Astrocyte (in vitro differentiated cells and primary cell): Measurements from ENCODE around the gene CDHR1. TPM values are rescaled to one million over a fixed set of nuclear protein-coding genes. Genes with fewer than 3 reads are reported as not detected.

Experiments
- DNase-seq: peaks from one replicate; pipeline ENCODE4 v3.0.0-alpha.2; 2010; ENCODE audit warnings: low read depth
- FAIRE-seq: peaks from 2 replicates; lab custom pipeline; 2011; peaks lifted over from hg19 to GRCh38; lab: Jason Lieb, UNC
- H2AFZ ChIP-seq: 2 replicates; pipeline ENCODE4 v1.6.0; 2012; ENCODE audit warnings: low read depth, low read length, inconsistent platforms
- H3K27ac ChIP-seq: 2 replicates; pipeline ENCODE4 v1.5.1; 2011; ENCODE audit warnings: low read depth, low read length, inconsistent platforms
- H3K27me3 ChIP-seq: 2 replicates; pipeline ENCODE4 v1.6.0; 2011; ENCODE audit warnings: low read length, inconsistent platforms; ENCODE audit not compliant: insufficient read depth
- H3K36me3 ChIP-seq: 2 replicates; pipeline ENCODE4 v1.5.1; 2011; ENCODE audit warnings: low read length, inconsistent platforms; ENCODE audit not compliant: insufficient read depth
- H3K4me1 ChIP-seq: 2 replicates; pipeline ENCODE4 v1.5.1; 2011; ENCODE audit warnings: low read length, inconsistent platforms; ENCODE audit not compliant: insufficient read depth
- H3K4me2 ChIP-seq: 2 replicates; pipeline ENCODE4 v1.6.0; 2012; ENCODE audit warnings: low read length, inconsistent platforms
- H3K4me3 ChIP-seq: 2 replicates; pipeline ENCODE4 v1.5.1; 2011; ENCODE audit warnings: low read depth, mild to moderate bottlenecking, low read length, inconsistent platforms; ENCODE audit not compliant: insufficient read depth
- H3K79me2 ChIP-seq: 2 replicates; pipeline ENCODE4 v1.6.0; 2012; ENCODE audit warnings: mild to moderate bottlenecking, low read length, inconsistent platforms; ENCODE audit not compliant: insufficient read depth
- H3K9ac ChIP-seq: 2 replicates; pipeline ENCODE4 v1.6.0; 2012; ENCODE audit warnings: mild to moderate bottlenecking, low read length, inconsistent platforms
- H3K9me3 ChIP-seq: 2 replicates; pipeline ENCODE4 v1.5.1; 2012; ENCODE audit warnings: low read depth, mild to moderate bottlenecking, low read length, inconsistent platforms; ENCODE audit not compliant: insufficient read depth
- H4K20me1 ChIP-seq: 2 replicates; pipeline ENCODE4 v1.6.0; 2012; ENCODE audit warnings: low read length, inconsistent platforms; ENCODE audit not compliant: insufficient read depth
- H3K27ac Mint-ChIP-seq: one replicate; pipeline ENCODE4 v1.8.0; 2021; ENCODE audit warnings: mild to moderate bottlenecking, mixed read lengths; ENCODE audit not compliant: unreplicated experiment
- H3K27me3 Mint-ChIP-seq: one replicate; pipeline ENCODE4 v1.8.0; 2021; ENCODE audit warnings: low read depth, mixed read lengths; ENCODE audit not compliant: unreplicated experiment
- H3K36me3 Mint-ChIP-seq: one replicate; pipeline ENCODE4 v1.8.0; 2021; ENCODE audit warnings: low read depth, mixed read lengths; ENCODE audit not compliant: unreplicated experiment
- H3K4me1 Mint-ChIP-seq: one replicate; pipeline ENCODE4 v1.8.0; 2021; ENCODE audit warnings: low read depth, mixed read lengths; ENCODE audit not compliant: unreplicated experiment
- H3K4me3 Mint-ChIP-seq: one replicate; pipeline ENCODE4 v1.8.0; 2021; ENCODE audit warnings: mild to moderate bottlenecking, moderate library complexity, mixed read lengths; ENCODE audit not compliant: unreplicated experiment
- H3K9me3 Mint-ChIP-seq: one replicate; pipeline ENCODE4 v1.8.0; 2021; ENCODE audit warnings: mild to moderate bottlenecking, mixed read lengths; ENCODE audit not compliant: unreplicated experiment
- EZH2 ChIP-seq: IDR thresholded peaks from 2 replicates; pipeline ENCODE4 v1.6.1; 2012; ENCODE audit warnings: mild to moderate bottlenecking, low read length, inconsistent platforms; ENCODE audit not compliant: insufficient read depth
- total RNA-seq: library from RNA; stranded (reverse); gene quantifications from 2 replicates; pipeline ENCODE4 v1.2.1, GENCODE V29; 2021
- TF ChIP-seq, protein P1 (sequence below): IDR thresholded peaks from 2 replicates; pipeline ENCODE4 v1.5.1; 2011; ENCODE audit warnings: low read depth, mild to moderate bottlenecking, inconsistent platforms, low read length, moderate library complexity; ENCODE audit not compliant: insufficient read depth

Gene CDHR1
- total RNA-seq, 1 donor from 2014 or later: 0.75 TPM

DNA sequence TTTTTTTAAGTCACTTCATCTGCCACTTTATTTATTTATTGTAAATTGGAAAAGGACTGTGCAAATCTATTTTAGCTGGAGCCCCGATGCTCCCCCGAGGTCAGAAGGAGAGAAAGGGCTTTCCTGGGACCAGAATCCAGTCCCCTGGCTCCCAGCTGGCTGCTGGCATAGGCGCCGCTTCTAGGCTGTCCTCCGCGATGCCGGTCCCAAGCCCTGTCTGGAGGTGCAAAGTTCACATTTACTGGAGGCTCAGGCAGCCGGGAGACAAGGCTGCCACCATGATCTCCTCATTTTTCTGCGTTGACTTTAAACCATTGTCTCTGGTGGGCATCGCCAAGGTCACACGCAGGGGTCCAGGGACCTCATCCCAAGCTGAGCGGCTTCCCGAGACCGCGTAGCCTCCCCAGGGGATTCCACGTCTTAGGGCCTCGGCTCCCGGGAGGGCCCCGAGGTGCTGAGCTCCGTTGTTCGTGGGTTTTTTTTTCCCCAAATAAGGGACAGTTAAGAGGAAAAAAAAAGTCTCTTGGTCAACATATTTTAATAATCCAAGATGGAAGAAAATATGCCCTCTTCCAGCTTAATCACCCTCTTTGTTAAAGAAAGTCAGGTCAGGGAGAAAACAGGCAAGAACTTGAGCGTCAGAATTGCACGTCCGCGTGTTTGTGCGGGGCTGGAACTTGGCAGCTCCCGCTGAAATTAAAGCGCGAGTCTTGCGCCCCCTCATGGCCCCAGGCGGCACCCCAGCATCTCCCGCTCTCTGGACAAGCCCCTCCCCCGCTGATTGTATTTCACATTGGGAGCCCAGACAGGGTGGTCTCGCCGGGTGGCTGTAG lies 62.4 kb downstream of the CDHR1 start:
- no peak overlapping the region for H3K27ac Mint-ChIP-seq
- H3K4me3 Mint-ChIP-seq: no peak overlapping the region
- no peaks in the 10 kb centered on the region for H4K20me1 ChIP-seq
- H3K4me1 Mint-ChIP-seq: no peaks in the 10 kb centered on the region
- H3K4me2 ChIP-seq: peak overlapping the region; percentile 57
- H3K27me3 ChIP-seq: peaks cover 1% of the 10 kb centered on the region
- no peaks in the 10 kb centered on the region for H3K36me3 Mint-ChIP-seq
- H3K79me2 ChIP-seq: no peaks in the 10 kb centered on the region
- H3K27me3 Mint-ChIP-seq: peaks cover 33% of the 10 kb centered on the region
- no peak for FAIRE-seq
- no peak overlapping the region for H3K9ac ChIP-seq
- H3K9me3 ChIP-seq: no peaks in the 10 kb centered on the region
- no peaks in the 10 kb centered on the region for H3K4me1 ChIP-seq
- TF ChIP-seq, protein P1, sequence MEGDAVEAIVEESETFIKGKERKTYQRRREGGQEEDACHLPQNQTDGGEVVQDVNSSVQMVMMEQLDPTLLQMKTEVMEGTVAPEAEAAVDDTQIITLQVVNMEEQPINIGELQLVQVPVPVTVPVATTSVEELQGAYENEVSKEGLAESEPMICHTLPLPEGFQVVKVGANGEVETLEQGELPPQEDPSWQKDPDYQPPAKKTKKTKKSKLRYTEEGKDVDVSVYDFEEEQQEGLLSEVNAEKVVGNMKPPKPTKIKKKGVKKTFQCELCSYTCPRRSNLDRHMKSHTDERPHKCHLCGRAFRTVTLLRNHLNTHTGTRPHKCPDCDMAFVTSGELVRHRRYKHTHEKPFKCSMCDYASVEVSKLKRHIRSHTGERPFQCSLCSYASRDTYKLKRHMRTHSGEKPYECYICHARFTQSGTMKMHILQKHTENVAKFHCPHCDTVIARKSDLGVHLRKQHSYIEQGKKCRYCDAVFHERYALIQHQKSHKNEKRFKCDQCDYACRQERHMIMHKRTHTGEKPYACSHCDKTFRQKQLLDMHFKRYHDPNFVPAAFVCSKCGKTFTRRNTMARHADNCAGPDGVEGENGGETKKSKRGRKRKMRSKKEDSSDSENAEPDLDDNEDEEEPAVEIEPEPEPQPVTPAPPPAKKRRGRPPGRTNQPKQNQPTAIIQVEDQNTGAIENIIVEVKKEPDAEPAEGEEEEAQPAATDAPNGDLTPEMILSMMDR: peak; percentile 28
- no peak for TF ChIP-seq EZH2
- peak; percentile 7 for DNase-seq
- no peak overlapping the region for H3K4me3 ChIP-seq
- H3K36me3 ChIP-seq: no peaks in the 10 kb centered on the region
- H3K9me3 Mint-ChIP-seq: peaks cover 4% of the 10 kb centered on the region
- H3K27ac ChIP-seq: no peak overlapping the region
- H2AFZ ChIP-seq: peak overlapping the region; percentile 38

DNA sequence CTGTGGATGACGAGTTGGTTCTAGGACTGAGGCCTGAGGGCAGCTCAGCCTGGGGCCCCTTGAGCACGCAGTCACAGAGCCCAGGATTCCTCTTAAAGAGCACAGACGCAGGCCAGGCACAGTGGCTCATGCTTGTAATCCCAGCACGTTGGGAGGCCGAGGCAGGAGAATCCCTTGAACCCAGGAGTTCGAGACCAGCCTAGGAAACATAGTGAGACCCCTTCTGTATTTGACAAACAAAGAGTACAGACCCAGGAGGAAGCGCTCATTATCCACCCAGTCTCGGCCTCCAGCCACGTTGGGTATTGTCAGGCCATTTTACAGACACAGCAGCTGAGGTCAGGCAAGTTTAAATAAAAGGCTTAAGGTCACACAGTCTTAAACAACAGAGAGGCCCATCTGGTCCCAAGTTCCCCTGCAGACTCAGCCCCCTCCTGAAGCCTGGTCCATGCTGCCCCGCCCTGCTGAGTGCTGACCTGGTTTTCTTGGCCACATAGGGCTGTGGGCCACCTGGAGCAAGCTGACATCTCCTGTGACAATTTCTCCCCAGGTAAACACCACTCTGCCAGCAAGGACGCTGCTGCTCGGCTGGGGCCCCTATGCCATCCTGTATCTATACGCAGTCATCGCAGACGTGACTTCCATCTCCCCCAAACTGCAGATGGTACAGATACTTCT lies 63.1 kb downstream of the CDHR1 start:
- Histone ChIP-seq H3K27me3 (no peaks in the 10 kb centered on the region), H3K4me3 (no peak overlapping the region), H4K20me1 (no peaks in the 10 kb centered on the region), H3K4me1 (no peaks in the 10 kb centered on the region), H2AFZ (no peak overlapping the region), H3K79me2 (no peaks in the 10 kb centered on the region), H3K9me3 (no peaks in the 10 kb centered on the region), H3K9ac (no peak overlapping the region), H3K27ac (no peak overlapping the region), H3K36me3 (no peaks in the 10 kb centered on the region), H3K4me2 (peak overlapping the region; percentile 57)
- peaks cover 4% of the 10 kb centered on the region for H3K9me3 Mint-ChIP-seq
- DNase-seq (no peak), FAIRE-seq (no peak)
- H3K27me3 Mint-ChIP-seq: peaks cover 36% of the 10 kb centered on the region
- H3K27ac Mint-ChIP-seq: no peak overlapping the region
- TF ChIP-seq, protein P1: no peak
- TF ChIP-seq EZH2: no peak
- H3K4me1 Mint-ChIP-seq: no peaks in the 10 kb centered on the region
- no peak overlapping the region for H3K4me3 Mint-ChIP-seq
- no peaks in the 10 kb centered on the region for H3K36me3 Mint-ChIP-seq
